Left hindlimb (tissue), 1 donor: ENCODE data around the gene RNU7-1.

Experiments
- DNase-seq: peaks from one replicate; pipeline ENCODE4 v3.0.0-alpha.2; 2018

The RNU7-1 gene

GRCh38 chr12:6938353-6939190 is 5.0 kb upstream of the RNU7-1 start:
- DNase-seq: no peak

GRCh38 chr12:6939191-6939540 is 4.5 kb upstream of the RNU7-1 start:
- no peak for DNase-seq

- no peak for DNase-seq
Measured at GRCh38 chr12:6941267-6941666, 2.3 kb upstream of the RNU7-1 start.

GRCh38 chr12:6941782-6942181 is 1.8 kb upstream of the RNU7-1 start:
- DNase-seq: no peak

GRCh38 chr12:6942331-6942665 is 1.3 kb upstream of the RNU7-1 start:
- DNase-seq: peak; percentile 50

GRCh38 chr12:6943389-6943721 is 261 bp upstream of the RNU7-1 start:
- peak; percentile 86 for DNase-seq

GRCh38 chr12:6944381-6945186 is 968 bp downstream of the RNU7-1 start:
- peak; percentile 96 for DNase-seq

GRCh38 chr12:6945613-6946012 is 2.0 kb downstream of the RNU7-1 start:
- DNase-seq: no peak

- no peak for DNase-seq
Measured at GRCh38 chr12:6946033-6946919, 2.7 kb downstream of the RNU7-1 start.

GRCh38 chr12:6946920-6947374 is 3.3 kb downstream of the RNU7-1 start:
- DNase-seq: no peak

- DNase-seq: peak; percentile 15
Measured at GRCh38 chr12:6947615-6948014, 4.0 kb downstream of the RNU7-1 start.

- peak; percentile 20 for DNase-seq
Measured at GRCh38 chr12:6948873-6949594, 5.4 kb downstream of the RNU7-1 start.

- DNase-seq: peak; percentile 12
Measured at GRCh38 chr12:6950401-6950801, 6.8 kb downstream of the RNU7-1 start.

GRCh38 chr12:6950811-6951540 is 7.4 kb downstream of the RNU7-1 start, which contains the start of gene PTPN6:
TSS of gene PTPN6 (plus strand) at chr12:6951356. CDS start at chr12:6951513, 157 bp downstream.
- DNase-seq: peak; percentile 44

- DNase-seq: peak; percentile 31
Measured at GRCh38 chr12:6951551-6952120, 8.0 kb downstream of the RNU7-1 start.

GRCh38 chr12:6952121-6952862 is 8.7 kb downstream of the RNU7-1 start:
- DNase-seq: peak; percentile 39

GRCh38 chr12:6952863-6953441 is 9.3 kb downstream of the RNU7-1 start:
- peak; percentile 24 for DNase-seq

- DNase-seq: peak; percentile 90
Measured at GRCh38 chr12:6953442-6954315, 10.1 kb downstream of the RNU7-1 start.
